Osteocyte (in vitro differentiated cells): Measurements from ENCODE around the gene RBMS3. TPM values are rescaled to one million over a fixed set of nuclear protein-coding genes. Genes with fewer than 3 reads are reported as not detected.
A peak's percentile ranks its signal among the peaks of the same experiment; 100 is the strongest.

Source experiments
- DNase-seq: peaks from one replicate; pipeline ENCODE4 v3.0.0; 2021; ENCODE audit warnings: mixed read lengths; ENCODE audit not compliant: unreplicated experiment; ENCODE audit errors: extremely low spot score
- H3K27ac Mint-ChIP-seq: one replicate; pipeline ENCODE4 v1.8.0; 2021; ENCODE audit warnings: mild to moderate bottlenecking, mixed read lengths; ENCODE audit not compliant: unreplicated experiment
- H3K27me3 Mint-ChIP-seq: one replicate; pipeline ENCODE4 v1.8.0; 2021; ENCODE audit warnings: mixed read lengths; ENCODE audit not compliant: unreplicated experiment
- H3K36me3 Mint-ChIP-seq: one replicate; pipeline ENCODE4 v1.8.0; 2021; ENCODE audit warnings: mixed read lengths; ENCODE audit not compliant: unreplicated experiment
- H3K4me1 Mint-ChIP-seq: one replicate; pipeline ENCODE4 v1.8.0; 2021; ENCODE audit warnings: mixed read lengths; ENCODE audit not compliant: unreplicated experiment
- H3K4me3 Mint-ChIP-seq: one replicate; pipeline ENCODE4 v1.8.0; 2021; ENCODE audit warnings: mild to moderate bottlenecking, moderate library complexity, mixed read lengths; ENCODE audit not compliant: unreplicated experiment
- H3K9me3 Mint-ChIP-seq: one replicate; pipeline ENCODE4 v1.8.0; 2021; ENCODE audit warnings: mixed read lengths; ENCODE audit not compliant: unreplicated experiment
- CTCF ChIP-seq: fragments of 200-600 bp; sonication (generic); IDR thresholded peaks from 2 replicates; pipeline ENCODE4 v1.5.0; 2021; ENCODE audit warnings: antibody characterized with exemption, mild to moderate bottlenecking, moderate library complexity
- total RNA-seq: library from RNA; stranded (reverse); gene quantifications from 2 replicates; pipeline ENCODE4 v1.2.1, GENCODE V29; 2021

The RBMS3 gene
- total RNA-seq, 1 donor from 2014 or later, result 64.2 TPM

- Mint-ChIP-seq H3K36me3 (peaks cover 6% of the 10 kb centered on the region), H3K9me3 (no peaks in the 10 kb centered on the region), H3K27ac (no peak overlapping the region), H3K27me3 (no peaks in the 10 kb centered on the region), H3K4me3 (no peak overlapping the region), H3K4me1 (peaks cover 48% of the 10 kb centered on the region)
- no peak for TF ChIP-seq CTCF
- no peak for DNase-seq
Measured at GRCh38 chr3:29887451-29887850, 606.6 kb downstream of the RBMS3 start.

- Mint-ChIP-seq H3K36me3 (peaks cover 6% of the 10 kb centered on the region), H3K4me1 (peaks cover 51% of the 10 kb centered on the region)
Measured at GRCh38 chr3:29889215-29889614, 608.3 kb downstream of the RBMS3 start.

GRCh38 chr3:29890801-29891200, 609.9 kb downstream of the RBMS3 start:
- DNase-seq, result no peak
- H3K9me3 Mint-ChIP-seq, result no peaks in the 10 kb centered on the region
- H3K4me3 Mint-ChIP-seq, result no peak overlapping the region
- H3K4me1 Mint-ChIP-seq, result peaks cover 54% of the 10 kb centered on the region
- H3K27ac Mint-ChIP-seq, result no peak overlapping the region
- H3K36me3 Mint-ChIP-seq, result peaks cover 4% of the 10 kb centered on the region
- H3K27me3 Mint-ChIP-seq, result no peaks in the 10 kb centered on the region
- no peak for TF ChIP-seq CTCF

More at GRCh38 chr3:29889215-29889614, 608.3 kb downstream of the RBMS3 start:
- Mint-ChIP-seq H3K9me3 (no peaks in the 10 kb centered on the region), H3K27me3 (no peaks in the 10 kb centered on the region), H3K27ac (peak overlapping the region; percentile 53), H3K4me3 (no peak overlapping the region)
- no peak for DNase-seq
- no peak for TF ChIP-seq CTCF

- no peak for DNase-seq
- Mint-ChIP-seq H3K36me3 (peaks cover 9% of the 10 kb centered on the region), H3K4me3 (no peak overlapping the region), H3K4me1 (peaks cover 60% of the 10 kb centered on the region), H3K27me3 (no peaks in the 10 kb centered on the region), H3K27ac (peak overlapping the region; percentile 3), H3K9me3 (no peaks in the 10 kb centered on the region)
- TF ChIP-seq CTCF, result no peak
Measured at GRCh38 chr3:29892976-29893554, 612.2 kb downstream of the RBMS3 start.

GRCh38 chr3:29896856-29897255, 616.0 kb downstream of the RBMS3 start:
- H3K9me3 Mint-ChIP-seq, result no peaks in the 10 kb centered on the region
- no peak for DNase-seq
- H3K27ac Mint-ChIP-seq, result no peak overlapping the region
- no peaks in the 10 kb centered on the region for H3K27me3 Mint-ChIP-seq
- no peak for TF ChIP-seq CTCF
- H3K36me3 Mint-ChIP-seq, result peaks cover 28% of the 10 kb centered on the region
- no peak overlapping the region for H3K4me3 Mint-ChIP-seq
- H3K4me1 Mint-ChIP-seq, result peaks cover 30% of the 10 kb centered on the region
